Hepatic stellate cell (primary cell): ENCODE results near the gene TRIM34.
"Not testable (repeated sequence)": the region's sequence is repeated elsewhere in the genome, so short reads cannot be mapped to it uniquely, and the experiment has no call there.

Source experiments
- DNase-seq: peaks from one replicate; pipeline ENCODE4 v3.0.0; 2011; ENCODE audit warnings: low spot score

The TRIM34 gene

DNA sequence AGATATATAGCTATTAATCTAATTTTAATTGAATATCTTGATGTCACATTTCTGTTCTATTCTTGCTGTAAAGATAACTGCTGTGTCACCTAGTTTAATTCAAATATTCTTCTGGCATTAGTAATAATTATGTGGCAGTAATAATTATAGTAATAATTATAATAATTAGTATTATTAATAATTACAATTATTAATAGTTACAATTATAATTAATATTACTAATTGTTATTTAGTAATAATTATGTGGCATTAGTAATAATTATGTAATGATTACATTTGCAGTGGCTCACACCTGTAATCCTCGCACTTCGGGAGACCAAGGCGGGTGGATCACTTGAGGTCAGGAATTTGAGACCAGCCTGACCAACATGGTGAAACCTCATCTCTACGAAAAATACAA is 61.6 kb downstream of the TRIM34 start:
- DNase-seq = no peak

- DNase-seq = no peak
Measured at GRCh38 chr11:5688482-5688881, 63.7 kb downstream of the TRIM34 start.

GRCh38 chr11:5689551-5689983 is 64.8 kb downstream of the TRIM34 start, which contains the start of gene TRIM22:
Gene TRIM22, plus strand, starts transcription at chr11:5689790. Its CDS starts 6,443 bp downstream, at chr11:5696233.
- peak; percentile 60 for DNase-seq

DNA sequence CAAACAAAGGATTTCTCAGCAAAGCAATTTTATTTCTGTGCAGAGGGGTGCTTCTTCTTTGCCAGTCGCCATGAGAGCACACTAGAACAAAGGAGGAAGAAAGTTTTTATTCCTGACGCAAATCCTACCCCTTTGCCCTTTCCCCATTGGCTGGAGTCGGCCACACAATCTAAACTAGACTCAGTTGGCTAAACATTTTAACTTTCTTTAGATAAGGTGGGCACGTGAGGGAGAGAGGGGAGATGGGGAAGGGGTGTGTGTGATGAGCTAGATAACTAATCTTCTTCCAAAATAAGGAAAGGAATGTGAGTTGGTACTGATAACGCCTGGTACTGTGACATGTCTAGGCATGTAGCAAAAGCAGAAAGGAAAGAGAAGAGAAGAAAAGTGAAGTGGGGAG is 65.4 kb downstream of the TRIM34 start:
- no peak for DNase-seq

GRCh38 chr11:5690736-5691135 is 65.9 kb downstream of the TRIM34 start:
- DNase-seq = no peak

- DNase-seq = not testable (repeated sequence)
Measured at GRCh38 chr11:5691238-5691963, 66.6 kb downstream of the TRIM34 start.

DNA sequence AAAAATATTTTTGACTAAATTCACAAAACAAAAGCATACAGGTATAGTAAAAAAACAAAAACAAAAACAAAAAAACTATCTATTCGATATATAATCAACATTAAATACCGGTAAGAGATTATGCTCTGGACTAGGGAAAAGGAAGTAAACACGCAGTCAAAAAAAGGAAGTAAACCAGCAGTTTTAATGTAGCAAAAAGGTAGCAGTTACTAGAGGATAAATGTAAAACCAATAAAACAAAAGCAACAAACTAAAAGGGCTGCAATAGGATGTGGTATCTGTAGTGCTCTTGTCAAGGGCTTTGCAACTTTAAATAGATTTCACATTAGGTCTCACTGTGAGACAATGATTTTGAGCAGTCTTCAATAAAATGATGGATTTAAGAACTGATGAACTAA is 67.2 kb downstream of the TRIM34 start:
- no peak for DNase-seq
